AG08395 (cell line): Measurements from ENCODE around the gene CTNND2.
"Not testable (repeated sequence)": the region's sequence is repeated elsewhere in the genome, so short reads cannot be mapped to it uniquely, and the experiment has no call there.

ENCODE experiments used
- DNase-seq: peaks from one replicate; pipeline ENCODE4 v3.0.0; 2012; ENCODE audit warnings: mixed read lengths, low spot score

The CTNND2 gene

GRCh38 chr5:11013793-11014192 lies 890.5 kb downstream of the CTNND2 start:
- no peak for DNase-seq

- no peak for DNase-seq
These were observed 892.0 kb downstream of the CTNND2 start for GRCh38 chr5:11012295-11012694.

GRCh38 chr5:11010429-11011210 lies 893.6 kb downstream of the CTNND2 start:
- no peak for DNase-seq

GRCh38 chr5:11009576-11009975 lies 894.7 kb downstream of the CTNND2 start:
- DNase-seq, result no peak

- no peak for DNase-seq
These were observed 896.9 kb downstream of the CTNND2 start for GRCh38 chr5:11007269-11007870.

- not testable (repeated sequence) for DNase-seq
These were observed 899.7 kb downstream of the CTNND2 start for GRCh38 chr5:11004523-11004922.

- no peak for DNase-seq
These were observed 903.5 kb downstream of the CTNND2 start for GRCh38 chr5:11000515-11001353.

- DNase-seq, result no peak
These were observed 904.5 kb downstream of the CTNND2 start for GRCh38 chr5:10999714-11000113.

- no peak for DNase-seq
These were observed 908.4 kb downstream of the CTNND2 start for GRCh38 chr5:10995891-10996290.

GRCh38 chr5:10994091-10994986 lies 909.9 kb downstream of the CTNND2 start:
- DNase-seq, result no peak

- DNase-seq, result no peak
These were observed 913.6 kb downstream of the CTNND2 start for GRCh38 chr5:10990634-10991033.

- no peak for DNase-seq
These were observed 914.5 kb downstream of the CTNND2 start for GRCh38 chr5:10989577-10990263.

GRCh38 chr5:10988622-10989021 lies 915.6 kb downstream of the CTNND2 start:
- no peak for DNase-seq

- no peak for DNase-seq
These were observed 916.2 kb downstream of the CTNND2 start for GRCh38 chr5:10987925-10988504.

- no peak for DNase-seq
These were observed 916.8 kb downstream of the CTNND2 start for GRCh38 chr5:10987276-10987924.

- DNase-seq, result no peak
These were observed 918.5 kb downstream of the CTNND2 start for GRCh38 chr5:10985721-10986110.

- no peak for DNase-seq
These were observed 919.0 kb downstream of the CTNND2 start for GRCh38 chr5:10985091-10985720.

- DNase-seq, result no peak
These were observed 920.1 kb downstream of the CTNND2 start for GRCh38 chr5:10984021-10984715.

- DNase-seq, result no peak
These were observed 921.6 kb downstream of the CTNND2 start for GRCh38 chr5:10982626-10983025.
